ENCODE results near the gene CYS1. TPM values are rescaled to one million over a fixed set of nuclear protein-coding genes. Genes with fewer than 3 reads are reported as not detected.

CYS1 gene
- total and polyA plus RNA-seq, 2 of the 13 experiments (the other 11 are each of a cell fraction or from before 2014, with no cell fraction given): 0.04 TPM; not detected in 1

DNA sequence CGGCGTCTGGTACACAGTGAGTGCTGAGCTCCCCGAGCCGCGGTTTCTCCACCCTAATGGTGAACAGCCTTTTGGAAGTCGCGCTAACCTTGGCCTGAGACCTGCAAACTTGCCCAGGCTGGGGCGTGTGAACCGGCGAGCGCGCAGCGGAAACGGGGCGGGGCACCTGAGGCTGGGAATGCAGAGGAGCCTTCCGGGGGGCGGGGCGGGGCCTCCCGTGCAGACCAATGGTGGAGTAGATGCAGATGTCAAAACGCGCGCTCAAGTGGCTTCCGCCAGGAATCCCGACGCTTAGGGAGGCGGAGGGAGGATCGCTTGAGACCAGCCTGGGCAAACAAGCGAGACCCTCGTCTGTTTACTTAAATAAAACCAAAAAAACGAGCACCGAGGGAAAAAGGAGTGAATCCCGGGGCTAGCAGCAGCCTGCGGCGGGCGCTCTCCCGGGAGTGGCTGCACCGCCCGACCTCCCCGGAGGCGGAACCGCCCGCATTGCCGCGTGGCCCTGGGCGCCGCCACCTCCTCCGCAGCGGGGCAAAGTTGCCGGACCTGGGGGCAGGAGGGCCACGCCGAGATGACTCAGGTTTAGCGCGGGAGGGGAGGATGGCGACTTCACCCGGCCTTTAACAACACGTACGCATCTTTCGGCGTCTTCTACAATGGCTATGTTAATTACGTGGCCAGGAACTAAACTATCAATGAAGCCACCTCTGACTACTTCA, 40.1 kb upstream of the CYS1 start (continued):
- TF ChIP-seq ZNF318 (CRISPR knock-in tag; IDR thresholded peaks at IDR 0.05) (no peak), POGK (CRISPR knock-in tag; conservative IDR thresholded peaks at IDR 0.05) (peak; percentile 80; the same call in 1 of the 2 replicates), MEIS1 (CRISPR knock-in tag; IDR thresholded peaks at IDR 0.05; ENCODE audit: borderline replicate concordance) (no peak; the same call in 1 of the 2 replicates), SIN3A (IDR thresholded peaks at IDR 0.05; ENCODE audit: borderline replicate concordance, low read depth, low read length) (peak; percentile 93; the same call in 1 of the 2 replicates), MEF2D (CRISPR knock-in tag; IDR thresholded peaks at IDR 0.05) (peak; percentile 18; the same call in 1 of the 2 replicates), TEAD3 (CRISPR knock-in tag; optimal IDR thresholded peaks at IDR 0.05; ENCODE audit: borderline replicate concordance) (peak; percentile 89), CC2D1A (CRISPR knock-in tag; IDR thresholded peaks at IDR 0.05) (no peak), ZBTB10 (CRISPR knock-in tag; IDR thresholded peaks at IDR 0.05; ENCODE audit: borderline replicate concordance) (0 out of 2 replicates have a peak, but pooled peaks have one; percentile 53), FOXA1 (IDR thresholded peaks at IDR 0.05) (no peak), FOXA1 (CRISPR knock-in tag; IDR thresholded peaks at IDR 0.05) (peak; percentile 74), AGO1 (IDR thresholded peaks at IDR 0.05; ENCODE audit: low read depth, low read length, poor library complexity, severe bottlenecking) (peak; percentile 76), ZNF451 (CRISPR knock-in tag; IDR thresholded peaks at IDR 0.05) (peak; percentile 73), ZNF383 (CRISPR knock-in tag; IDR thresholded peaks at IDR 0.05; ENCODE audit: borderline replicate concordance) (no peak)

Measured in HepG2 (cell line).